ENCODE measurements around the gene PUM2. TPM values are rescaled to one million over a fixed set of nuclear protein-coding genes. Genes with fewer than 3 reads are reported as not detected.
A peak's percentile ranks its signal among the peaks of the same experiment; 100 is the strongest.

The PUM2 gene
- total RNA-seq, 1 donor from 2014 or later: 69.8 TPM

DNA sequence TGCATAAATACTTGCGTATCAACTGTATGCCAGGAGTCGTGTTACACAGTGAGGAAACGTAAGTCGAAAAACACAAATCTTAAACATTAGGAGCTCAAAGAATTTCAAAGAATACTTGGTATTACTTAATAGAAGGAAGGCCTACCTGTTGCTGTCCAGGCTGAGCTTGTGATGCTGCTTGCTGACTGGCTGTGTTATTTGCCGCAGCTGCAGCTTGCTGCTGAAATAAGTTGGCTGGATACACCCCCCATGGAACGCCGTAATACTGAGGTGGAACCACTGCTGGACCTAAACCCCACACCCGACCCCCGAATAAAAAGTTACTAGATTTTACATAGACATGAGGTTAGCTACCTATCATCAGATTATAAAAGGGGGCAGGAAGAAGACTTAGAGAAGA, 56.4 kb downstream of the PUM2 start:
- peaks cover 71% of the 10 kb centered on the region for H3K36me3 ChIP-seq

DNA sequence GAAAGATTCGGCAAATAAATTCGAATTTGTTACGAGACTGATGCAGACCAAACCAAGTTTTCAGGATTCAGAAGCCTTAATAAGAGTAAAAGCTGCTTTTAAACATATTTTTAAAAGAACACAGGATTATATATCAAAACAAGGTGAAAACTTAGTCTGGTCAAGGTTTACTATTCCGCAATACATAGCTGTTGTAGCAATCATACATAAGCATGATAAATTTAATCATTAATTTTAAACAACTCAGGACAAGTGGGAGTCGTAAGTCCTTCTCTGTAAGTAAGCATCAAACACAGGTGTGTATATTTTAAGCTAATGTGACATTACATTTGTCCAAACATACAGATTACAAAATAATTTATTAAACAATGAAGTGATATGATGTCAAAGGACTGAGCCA, 57.7 kb downstream of the PUM2 start:
- intact Hi-C loops (cut with micrococcal nuclease): no loop called here
- Histone ChIP-seq H3K27ac (replicated peaks) (no peak overlapping the region), H3K9me3 (replicated peaks) (no peaks in the 10 kb centered on the region), H3K4me3 (no peak overlapping the region), H3K27me3 (ENCODE audit: low read depth) (no peaks in the 10 kb centered on the region), H3K36me3 (peaks cover 77% of the 10 kb centered on the region), H3K4me1 (peaks cover 18% of the 10 kb centered on the region)
- TF ChIP-seq, protein P1, sequence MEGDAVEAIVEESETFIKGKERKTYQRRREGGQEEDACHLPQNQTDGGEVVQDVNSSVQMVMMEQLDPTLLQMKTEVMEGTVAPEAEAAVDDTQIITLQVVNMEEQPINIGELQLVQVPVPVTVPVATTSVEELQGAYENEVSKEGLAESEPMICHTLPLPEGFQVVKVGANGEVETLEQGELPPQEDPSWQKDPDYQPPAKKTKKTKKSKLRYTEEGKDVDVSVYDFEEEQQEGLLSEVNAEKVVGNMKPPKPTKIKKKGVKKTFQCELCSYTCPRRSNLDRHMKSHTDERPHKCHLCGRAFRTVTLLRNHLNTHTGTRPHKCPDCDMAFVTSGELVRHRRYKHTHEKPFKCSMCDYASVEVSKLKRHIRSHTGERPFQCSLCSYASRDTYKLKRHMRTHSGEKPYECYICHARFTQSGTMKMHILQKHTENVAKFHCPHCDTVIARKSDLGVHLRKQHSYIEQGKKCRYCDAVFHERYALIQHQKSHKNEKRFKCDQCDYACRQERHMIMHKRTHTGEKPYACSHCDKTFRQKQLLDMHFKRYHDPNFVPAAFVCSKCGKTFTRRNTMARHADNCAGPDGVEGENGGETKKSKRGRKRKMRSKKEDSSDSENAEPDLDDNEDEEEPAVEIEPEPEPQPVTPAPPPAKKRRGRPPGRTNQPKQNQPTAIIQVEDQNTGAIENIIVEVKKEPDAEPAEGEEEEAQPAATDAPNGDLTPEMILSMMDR (IDR thresholded peaks at IDR 0.05; ENCODE audit: borderline replicate concordance): no peak
- DNase-seq: no peak

More for the DNA sequence above, 56.4 kb downstream of the PUM2 start:
- no peak for DNase-seq
- Histone ChIP-seq H3K4me3 (no peak overlapping the region), H3K27ac (replicated peaks) (no peak overlapping the region), H3K9me3 (replicated peaks) (no peaks in the 10 kb centered on the region), H3K27me3 (ENCODE audit: low read depth) (no peaks in the 10 kb centered on the region), H3K4me1 (peaks cover 13% of the 10 kb centered on the region)
- intact Hi-C loops (cut with micrococcal nuclease): no loop called here
- TF ChIP-seq, protein P1 (IDR thresholded peaks at IDR 0.05; ENCODE audit: borderline replicate concordance): no peak

DNA sequence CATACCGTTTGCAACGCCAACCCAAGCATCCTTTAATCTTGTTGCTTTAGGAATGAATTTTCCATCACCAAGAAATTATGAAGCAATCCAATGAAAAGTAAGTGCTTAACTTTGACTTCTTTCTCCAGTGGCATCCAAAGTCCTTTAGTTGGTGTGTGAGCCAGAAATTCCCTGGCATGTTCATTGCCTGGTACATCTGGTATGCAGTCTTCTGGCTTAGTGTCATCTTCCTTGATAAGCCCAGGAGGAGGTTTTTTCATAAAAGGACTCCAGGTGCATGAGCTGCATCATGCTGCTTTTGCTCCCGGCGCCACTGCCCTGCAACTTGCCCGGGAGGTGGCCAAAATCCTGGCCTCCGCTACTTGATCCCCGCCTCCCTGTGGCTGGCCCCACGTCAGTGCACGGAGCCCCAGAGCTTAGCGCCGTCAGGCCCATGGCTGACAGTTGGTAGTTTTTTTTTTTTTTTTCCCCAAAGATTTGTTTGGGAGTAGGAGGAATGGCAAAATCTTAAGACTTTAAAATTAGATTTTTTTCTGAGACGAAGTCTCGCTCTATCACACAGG, 58.7 kb downstream of the PUM2 start:
- TF ChIP-seq, protein P1 (IDR thresholded peaks at IDR 0.05; ENCODE audit: borderline replicate concordance): no peak
- Histone ChIP-seq H3K27ac (replicated peaks) (no peak overlapping the region), H3K4me3 (no peak overlapping the region), H3K27me3 (ENCODE audit: low read depth) (no peaks in the 10 kb centered on the region), H3K9me3 (replicated peaks) (no peaks in the 10 kb centered on the region), H3K36me3 (peaks cover 76% of the 10 kb centered on the region), H3K4me1 (peaks cover 18% of the 10 kb centered on the region)
- DNase-seq: no peak
- intact Hi-C loops (cut with micrococcal nuclease): no loop called here

DNA sequence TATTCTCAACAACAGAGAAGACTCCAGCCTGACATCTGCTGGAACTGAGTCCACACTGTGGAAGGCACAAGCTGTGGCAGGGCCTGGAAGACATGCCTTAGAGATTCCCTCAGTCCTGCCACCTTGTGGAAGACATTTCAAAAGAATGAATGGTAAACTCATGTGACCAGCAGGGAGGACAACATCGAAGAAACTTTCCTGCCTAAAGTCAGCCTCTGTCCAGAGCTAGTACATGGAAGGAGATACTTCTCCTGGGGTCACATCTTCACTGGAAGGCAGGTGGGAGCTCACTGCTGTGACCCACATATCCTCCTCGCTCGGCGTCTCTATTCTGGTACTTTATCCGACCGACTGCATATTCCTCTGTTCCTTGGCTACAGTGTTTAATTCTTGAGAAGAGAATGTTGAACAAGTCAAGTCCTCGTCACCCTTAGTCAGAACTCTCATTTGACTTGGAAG, 59.5 kb downstream of the PUM2 start:
- Histone ChIP-seq H3K4me3 (no peak overlapping the region), H3K4me1 (peaks cover 18% of the 10 kb centered on the region), H3K27ac (replicated peaks) (no peak overlapping the region), H3K27me3 (ENCODE audit: low read depth) (no peaks in the 10 kb centered on the region), H3K9me3 (replicated peaks) (no peaks in the 10 kb centered on the region), H3K36me3 (peaks cover 73% of the 10 kb centered on the region)
- TF ChIP-seq, protein P1 (IDR thresholded peaks at IDR 0.05; ENCODE audit: borderline replicate concordance): peak; percentile 52
- no peak for DNase-seq
- intact Hi-C loops (cut with micrococcal nuclease): no loop called here

DNA sequence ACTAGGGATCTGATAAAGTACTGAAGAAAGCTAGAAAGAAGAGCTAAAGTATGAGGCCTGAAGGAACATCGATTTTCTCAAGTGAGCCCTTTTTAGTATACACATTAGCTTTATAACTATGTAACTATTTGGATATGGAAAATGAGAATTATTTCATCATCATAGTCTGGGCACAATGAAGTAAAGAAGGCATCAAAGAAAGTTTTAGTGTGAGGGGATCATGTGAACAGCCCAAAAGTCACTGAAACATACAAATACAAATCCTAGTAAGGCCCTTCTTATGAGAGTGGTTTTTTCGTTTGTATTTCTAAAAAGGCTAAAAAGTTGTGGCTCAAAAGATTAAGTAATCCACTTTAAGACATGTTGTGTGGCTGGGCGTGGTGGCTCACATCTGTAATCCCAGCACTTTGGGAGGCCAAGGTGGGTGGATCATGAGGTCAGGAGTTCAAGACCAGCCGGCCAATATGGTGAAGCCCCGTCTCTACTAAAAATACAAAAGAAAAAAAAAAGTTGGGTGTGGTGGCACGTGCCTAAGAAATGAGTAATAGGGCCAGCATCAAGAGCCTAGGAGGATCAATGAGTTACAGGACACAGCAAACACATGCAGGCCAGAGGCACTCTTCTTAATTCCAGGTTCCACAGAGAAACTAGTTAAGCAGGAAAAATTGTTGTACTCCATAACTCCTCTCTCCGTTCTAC, 61.9 kb downstream of the PUM2 start:
- peaks cover 18% of the 10 kb centered on the region for H3K4me1 ChIP-seq
- H3K27me3 ChIP-seq (ENCODE audit: low read depth): no peaks in the 10 kb centered on the region
- DNase-seq: no peak
- no peak overlapping the region for H3K27ac ChIP-seq (replicated peaks)
- intact Hi-C loops (cut with micrococcal nuclease): no loop called here
- peaks cover 59% of the 10 kb centered on the region for H3K36me3 ChIP-seq
- H3K9me3 ChIP-seq (replicated peaks): no peaks in the 10 kb centered on the region
- no peak overlapping the region for H3K4me3 ChIP-seq
- TF ChIP-seq, protein P1 (IDR thresholded peaks at IDR 0.05; ENCODE audit: borderline replicate concordance): no peak

All from left ventricle myocardium inferior (tissue), 1 donor.